Measurements from ENCODE around the gene HOXC13. TPM values are rescaled to one million over a fixed set of nuclear protein-coding genes. Genes with fewer than 3 reads are reported as not detected.

Gene HOXC13
- total and polyA plus RNA-seq, 9 of the 15 experiments (the other 6 are each of a cell fraction or from before 2014, with no cell fraction given): 0.03 to 0.29 (median 0.17) TPM; not detected in 2

GRCh38 chr12:53988541-53989226 is 50.1 kb downstream of the HOXC13 start (continued):
- TF ChIP-seq ZMIZ1 (IDR thresholded peaks at IDR 0.05; ENCODE audit: low read depth in 2 of 2, low read length in 2 of 2) (no peak), FOXA3 (CRISPR knock-in tag; conservative IDR thresholded peaks at IDR 0.05 in 1 of 2, IDR thresholded peaks at IDR 0.05 in 1 of 2) (0 out of 4 replicates have a peak, but pooled peaks of 1 of the 2 experiments have one; percentile 17), ZNF175 (CRISPR knock-in tag; IDR thresholded peaks at IDR 0.05; ENCODE audit: low read depth) (no peak), CREB1 (IDR thresholded peaks at IDR 0.05) (no peak), CREB1 (CRISPR knock-in tag; IDR thresholded peaks at IDR 0.05) (no peak), ZNF3 (CRISPR knock-in tag; IDR thresholded peaks at IDR 0.05) (no peak), ZNF146 (CRISPR knock-in tag; IDR thresholded peaks at IDR 0.05; ENCODE audit: unreplicated experiment) (no peak), MEIS2 (IDR thresholded peaks at IDR 0.05; ENCODE audit: partially characterized antibody) (no peak), RBM39 (optimal IDR thresholded peaks at IDR 0.05; ENCODE audit: low read depth, low read length) (no peak), SIX5 (IDR thresholded peaks at IDR 0.05; ENCODE audit: borderline replicate concordance in 1 of 2, insufficient read depth in 1 of 2, low read depth in 1 of 2, low read length in 2 of 2) (no peak), PKNOX1 (IDR thresholded peaks at IDR 0.05) (no peak)
- TF ChIP-seq, protein P1, sequence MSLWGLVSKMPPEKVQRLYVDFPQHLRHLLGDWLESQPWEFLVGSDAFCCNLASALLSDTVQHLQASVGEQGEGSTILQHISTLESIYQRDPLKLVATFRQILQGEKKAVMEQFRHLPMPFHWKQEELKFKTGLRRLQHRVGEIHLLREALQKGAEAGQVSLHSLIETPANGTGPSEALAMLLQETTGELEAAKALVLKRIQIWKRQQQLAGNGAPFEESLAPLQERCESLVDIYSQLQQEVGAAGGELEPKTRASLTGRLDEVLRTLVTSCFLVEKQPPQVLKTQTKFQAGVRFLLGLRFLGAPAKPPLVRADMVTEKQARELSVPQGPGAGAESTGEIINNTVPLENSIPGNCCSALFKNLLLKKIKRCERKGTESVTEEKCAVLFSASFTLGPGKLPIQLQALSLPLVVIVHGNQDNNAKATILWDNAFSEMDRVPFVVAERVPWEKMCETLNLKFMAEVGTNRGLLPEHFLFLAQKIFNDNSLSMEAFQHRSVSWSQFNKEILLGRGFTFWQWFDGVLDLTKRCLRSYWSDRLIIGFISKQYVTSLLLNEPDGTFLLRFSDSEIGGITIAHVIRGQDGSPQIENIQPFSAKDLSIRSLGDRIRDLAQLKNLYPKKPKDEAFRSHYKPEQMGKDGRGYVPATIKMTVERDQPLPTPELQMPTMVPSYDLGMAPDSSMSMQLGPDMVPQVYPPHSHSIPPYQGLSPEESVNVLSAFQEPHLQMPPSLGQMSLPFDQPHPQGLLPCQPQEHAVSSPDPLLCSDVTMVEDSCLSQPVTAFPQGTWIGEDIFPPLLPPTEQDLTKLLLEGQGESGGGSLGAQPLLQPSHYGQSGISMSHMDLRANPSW (CRISPR knock-in tag; IDR thresholded peaks at IDR 0.05): no peak
- TF ChIP-seq, protein P2, sequence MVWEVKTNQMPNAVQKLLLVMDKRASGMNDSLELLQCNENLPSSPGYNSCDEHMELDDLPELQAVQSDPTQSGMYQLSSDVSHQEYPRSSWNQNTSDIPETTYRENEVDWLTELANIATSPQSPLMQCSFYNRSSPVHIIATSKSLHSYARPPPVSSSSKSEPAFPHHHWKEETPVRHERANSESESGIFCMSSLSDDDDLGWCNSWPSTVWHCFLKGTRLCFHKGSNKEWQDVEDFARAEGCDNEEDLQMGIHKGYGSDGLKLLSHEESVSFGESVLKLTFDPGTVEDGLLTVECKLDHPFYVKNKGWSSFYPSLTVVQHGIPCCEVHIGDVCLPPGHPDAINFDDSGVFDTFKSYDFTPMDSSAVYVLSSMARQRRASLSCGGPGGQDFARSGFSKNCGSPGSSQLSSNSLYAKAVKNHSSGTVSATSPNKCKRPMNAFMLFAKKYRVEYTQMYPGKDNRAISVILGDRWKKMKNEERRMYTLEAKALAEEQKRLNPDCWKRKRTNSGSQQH (CRISPR knock-in tag; IDR thresholded peaks at IDR 0.05): no peak

All from K562 (cell line).